IMR-90 (cell line): ENCODE results near the gene NOL4L.

Experiments
- BHLHE40 ChIP-seq: fragments of 150-350 bp; IDR thresholded peaks from 2 replicates; pipeline ENCODE4 v1.6.1; 2016; ENCODE audit warnings: mild to moderate bottlenecking, low read depth, low read length
- MXI1 ChIP-seq: IDR thresholded peaks from 2 replicates; pipeline ENCODE4 v1.6.1; 2012; ENCODE audit warnings: low read depth, mild to moderate bottlenecking, low read length, moderate library complexity, borderline replicate concordance
- POLR2A ChIP-seq: IDR thresholded peaks from 2 replicates; pipeline ENCODE4 v1.6.1; 2012; ENCODE audit warnings: mild to moderate bottlenecking, low read depth, low read length
- RFX5 ChIP-seq: IDR thresholded peaks from 2 replicates; pipeline ENCODE4 v1.8.0; 2012; ENCODE audit warnings: low read depth, mild to moderate bottlenecking, low read length, moderate library complexity
- TF ChIP-seq, protein P1 (sequence below): conservative IDR thresholded peaks from 2 replicates; pipeline ENCODE4 v1.5.1; 2012; ENCODE audit warnings: mild to moderate bottlenecking, low read depth, low read length, improper control_type of control experiment

DNA sequence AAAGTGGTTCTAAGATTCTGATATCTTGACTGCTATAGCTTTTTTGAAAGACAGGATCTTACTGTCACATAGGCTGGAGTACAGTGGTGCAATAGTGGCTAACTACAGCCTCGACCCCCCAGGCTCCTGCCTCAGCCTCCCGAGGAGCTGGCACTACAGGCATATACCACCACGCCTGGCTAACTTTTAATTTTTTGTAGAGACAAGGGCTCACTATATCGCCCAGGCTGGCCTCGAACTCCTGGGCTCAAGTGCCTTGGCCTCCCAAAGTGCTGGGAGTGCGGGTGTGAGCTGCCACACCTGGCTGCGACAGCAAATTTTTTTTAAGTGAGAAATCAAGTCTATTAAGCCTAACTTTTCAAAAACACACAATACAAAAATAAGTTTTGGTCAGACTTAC, 106.6 kb downstream of the NOL4L start:
- TF ChIP-seq BHLHE40, result no peak
- TF ChIP-seq POLR2A, result no peak
- TF ChIP-seq, protein P1, sequence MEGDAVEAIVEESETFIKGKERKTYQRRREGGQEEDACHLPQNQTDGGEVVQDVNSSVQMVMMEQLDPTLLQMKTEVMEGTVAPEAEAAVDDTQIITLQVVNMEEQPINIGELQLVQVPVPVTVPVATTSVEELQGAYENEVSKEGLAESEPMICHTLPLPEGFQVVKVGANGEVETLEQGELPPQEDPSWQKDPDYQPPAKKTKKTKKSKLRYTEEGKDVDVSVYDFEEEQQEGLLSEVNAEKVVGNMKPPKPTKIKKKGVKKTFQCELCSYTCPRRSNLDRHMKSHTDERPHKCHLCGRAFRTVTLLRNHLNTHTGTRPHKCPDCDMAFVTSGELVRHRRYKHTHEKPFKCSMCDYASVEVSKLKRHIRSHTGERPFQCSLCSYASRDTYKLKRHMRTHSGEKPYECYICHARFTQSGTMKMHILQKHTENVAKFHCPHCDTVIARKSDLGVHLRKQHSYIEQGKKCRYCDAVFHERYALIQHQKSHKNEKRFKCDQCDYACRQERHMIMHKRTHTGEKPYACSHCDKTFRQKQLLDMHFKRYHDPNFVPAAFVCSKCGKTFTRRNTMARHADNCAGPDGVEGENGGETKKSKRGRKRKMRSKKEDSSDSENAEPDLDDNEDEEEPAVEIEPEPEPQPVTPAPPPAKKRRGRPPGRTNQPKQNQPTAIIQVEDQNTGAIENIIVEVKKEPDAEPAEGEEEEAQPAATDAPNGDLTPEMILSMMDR, result no peak
- TF ChIP-seq MXI1, result no peak
- no peak for TF ChIP-seq RFX5
